Measurements from ENCODE around the gene ELMO1.
A peak's percentile ranks its signal among the peaks of the same experiment; 100 is the strongest.
"Not testable (repeated sequence)": the region's sequence is repeated elsewhere in the genome, so short reads cannot be mapped to it uniquely, and the experiment has no call there.

Gene ELMO1

DNA sequence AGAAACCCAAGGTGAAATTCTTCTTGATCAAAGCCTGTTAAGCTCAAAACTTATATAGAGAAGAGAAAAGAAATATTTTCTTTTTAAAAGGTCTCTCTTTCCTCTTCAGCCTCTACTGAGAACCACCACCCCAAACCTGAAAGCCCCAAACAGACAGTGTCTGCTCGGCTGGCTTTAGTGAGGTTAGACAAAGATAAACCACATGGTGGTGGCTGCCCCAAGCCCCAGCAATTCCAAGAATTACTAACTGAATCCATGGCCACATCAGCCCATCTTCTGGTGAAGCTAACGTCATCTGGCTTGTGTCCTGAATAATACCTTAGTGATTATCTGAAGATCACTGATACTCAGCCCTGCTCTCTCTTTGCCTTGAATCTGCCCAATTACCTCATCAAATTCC, 275.0 kb downstream of the ELMO1 start:
- DNase-seq: no peak

- no peak for DNase-seq
Observed at GRCh38 chr7:37162106-37162505, 286.6 kb downstream of the ELMO1 start.

DNA sequence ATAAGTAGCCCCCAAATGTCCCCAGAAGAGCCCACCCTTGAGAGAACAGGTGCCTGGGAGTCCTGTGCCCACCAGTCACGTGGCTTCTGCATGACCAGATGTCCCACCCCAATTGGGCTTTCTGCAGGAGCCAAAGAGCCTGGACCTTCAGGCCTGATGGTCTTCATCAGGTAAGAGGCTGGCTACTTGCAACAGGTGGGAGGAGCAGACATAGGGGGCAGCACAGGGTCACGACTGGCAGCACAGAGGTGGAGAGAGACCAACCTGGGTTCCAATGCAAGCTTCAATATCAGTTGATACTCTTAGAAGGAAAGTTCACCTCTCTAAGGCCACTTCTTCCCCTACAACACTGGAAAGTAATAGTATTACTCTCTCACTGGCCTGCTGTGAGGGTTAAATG, 288.0 kb downstream of the ELMO1 start:
- DNase-seq: no peak

- DNase-seq: no peak
Observed at GRCh38 chr7:37153376-37153775, 295.3 kb downstream of the ELMO1 start.

- no peak for DNase-seq
Observed at GRCh38 chr7:37151741-37152413, 296.8 kb downstream of the ELMO1 start.

- DNase-seq: no peak
Observed at GRCh38 chr7:37150856-37151255, 297.8 kb downstream of the ELMO1 start.

DNA sequence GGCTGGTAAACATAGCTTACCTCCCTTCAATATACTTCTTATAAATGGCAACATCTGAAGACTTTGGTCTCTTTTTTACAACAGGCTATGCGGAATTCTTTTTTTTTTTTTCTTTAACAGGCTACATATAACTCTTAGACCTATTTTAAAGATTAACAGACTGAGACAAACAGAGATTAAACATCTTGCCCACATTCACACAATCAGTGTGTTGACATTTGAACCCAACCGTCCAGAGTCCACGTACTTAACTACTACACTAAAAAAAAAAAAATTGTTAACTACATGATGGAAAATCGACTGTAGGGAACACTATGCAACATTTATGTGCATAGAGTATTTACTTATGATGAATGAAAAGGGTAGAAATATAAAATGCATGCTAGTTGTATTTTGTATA, 298.5 kb downstream of the ELMO1 start:
- no peak for DNase-seq

GRCh38 chr7:37149773-37150124, 298.9 kb downstream of the ELMO1 start:
- no peak for DNase-seq

- no peak for DNase-seq
Observed at GRCh38 chr7:37149051-37149772, 299.5 kb downstream of the ELMO1 start.

- DNase-seq: no peak
Observed at GRCh38 chr7:37145682-37146081, 303.0 kb downstream of the ELMO1 start.

- DNase-seq: no peak
Observed at GRCh38 chr7:37144423-37144822, 304.2 kb downstream of the ELMO1 start.

- no peak for DNase-seq
Observed at GRCh38 chr7:37142958-37143357, 305.7 kb downstream of the ELMO1 start.

GRCh38 chr7:37141742-37142141, 306.9 kb downstream of the ELMO1 start:
- no peak for DNase-seq

- DNase-seq: not testable (repeated sequence)
Observed at GRCh38 chr7:37133902-37134301, 314.8 kb downstream of the ELMO1 start.

GRCh38 chr7:37131855-37132254, 316.8 kb downstream of the ELMO1 start:
- no peak for DNase-seq

DNA sequence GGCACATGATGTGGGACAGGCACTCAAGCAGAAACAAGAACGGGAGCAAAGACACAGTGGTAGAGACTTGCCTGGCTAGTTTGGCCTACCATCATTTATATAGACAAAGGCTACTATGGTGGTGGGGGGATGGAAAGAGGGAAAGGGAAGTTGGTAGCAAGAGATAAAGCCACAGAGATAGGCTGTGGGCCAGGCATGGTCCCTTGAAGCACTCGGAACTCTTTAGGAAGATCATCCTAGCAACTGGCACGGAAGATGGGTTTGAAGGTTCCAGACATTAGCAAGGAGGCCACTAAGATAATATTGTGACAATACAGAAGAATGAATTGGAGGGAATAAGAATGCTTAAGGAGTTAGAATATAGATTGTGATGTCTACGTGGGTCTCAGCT, 319.6 kb downstream of the ELMO1 start:
- no peak for DNase-seq

DNA sequence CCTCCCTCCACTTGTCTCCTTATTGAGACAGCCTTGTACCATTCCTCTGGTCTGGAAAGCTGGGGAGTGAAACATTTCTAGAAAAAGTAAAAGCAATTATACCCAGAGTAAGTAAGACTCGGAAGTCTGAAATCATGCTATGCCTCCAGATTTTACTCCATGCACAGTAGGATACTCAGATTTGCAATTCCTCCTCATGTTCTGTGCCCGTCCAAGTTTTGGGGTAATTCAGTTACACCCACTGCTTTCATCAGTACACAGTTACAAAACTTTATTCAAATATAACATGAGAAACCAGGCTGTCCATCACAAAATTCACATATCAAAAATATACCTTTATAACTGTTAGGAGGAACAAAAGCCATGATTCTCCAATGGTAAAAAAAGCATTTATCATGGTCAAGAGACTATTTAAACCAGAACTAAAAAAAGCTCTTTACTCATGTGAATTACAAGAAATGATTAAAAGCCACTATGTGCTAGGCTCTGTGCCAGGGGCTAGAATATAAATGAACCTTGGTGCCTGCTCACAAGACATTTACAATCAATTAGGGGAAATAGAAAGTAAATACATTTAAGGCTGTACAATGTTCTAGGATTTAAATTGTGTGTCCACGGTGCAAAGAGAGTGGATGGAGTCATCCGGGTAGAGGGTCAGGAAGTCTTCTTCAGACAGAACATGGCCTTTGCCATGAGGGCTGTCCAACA, 320.2 kb downstream of the ELMO1 start:
- no peak for DNase-seq

DNA sequence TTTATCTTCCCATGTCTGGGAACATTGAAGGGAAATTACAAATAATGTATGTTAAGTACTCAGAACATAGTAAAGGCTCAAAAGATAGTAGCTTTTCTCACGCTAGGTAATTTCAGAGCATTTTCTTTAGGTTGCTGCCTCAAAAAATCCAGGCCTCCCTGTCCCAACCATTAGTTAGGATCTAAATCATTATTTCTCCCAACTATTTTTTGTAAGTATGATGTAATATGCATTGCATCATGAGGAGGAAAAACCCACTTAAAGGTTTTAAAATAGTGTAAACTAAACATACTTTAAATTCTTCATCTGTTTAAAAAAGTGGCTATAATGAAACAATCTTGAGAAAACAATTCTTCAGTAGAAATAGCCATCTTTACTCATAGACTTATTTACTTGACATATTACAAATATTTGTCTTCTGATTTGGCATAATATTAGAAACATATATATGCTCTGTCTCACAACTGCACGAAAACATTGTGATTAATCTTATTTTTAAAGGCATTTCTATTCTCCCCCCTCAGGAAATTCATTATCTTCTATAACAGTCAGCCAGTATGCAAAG, 329.3 kb downstream of the ELMO1 start:
- no peak for DNase-seq

GRCh38 chr7:37118004-37118403, 330.7 kb downstream of the ELMO1 start:
- DNase-seq: no peak

DNA sequence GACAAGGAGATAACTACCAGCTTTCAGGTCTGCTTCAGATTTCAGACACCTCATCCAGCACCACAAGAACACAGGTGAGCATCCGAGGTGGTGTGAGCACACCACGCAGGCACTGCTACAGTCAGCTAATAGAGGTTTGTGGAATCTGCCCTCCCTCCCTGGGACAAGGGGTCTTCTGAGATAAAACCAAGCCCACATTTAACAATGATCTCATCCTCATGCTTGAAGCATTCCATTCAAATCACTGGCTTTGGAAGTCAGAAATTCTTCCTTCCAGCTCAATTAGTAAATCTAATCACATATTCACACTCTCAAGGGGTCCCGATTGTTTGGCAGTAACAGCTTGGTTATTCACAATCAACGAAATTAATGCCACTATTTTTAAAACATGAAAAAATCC, 331.4 kb downstream of the ELMO1 start:
- no peak for DNase-seq

DNA sequence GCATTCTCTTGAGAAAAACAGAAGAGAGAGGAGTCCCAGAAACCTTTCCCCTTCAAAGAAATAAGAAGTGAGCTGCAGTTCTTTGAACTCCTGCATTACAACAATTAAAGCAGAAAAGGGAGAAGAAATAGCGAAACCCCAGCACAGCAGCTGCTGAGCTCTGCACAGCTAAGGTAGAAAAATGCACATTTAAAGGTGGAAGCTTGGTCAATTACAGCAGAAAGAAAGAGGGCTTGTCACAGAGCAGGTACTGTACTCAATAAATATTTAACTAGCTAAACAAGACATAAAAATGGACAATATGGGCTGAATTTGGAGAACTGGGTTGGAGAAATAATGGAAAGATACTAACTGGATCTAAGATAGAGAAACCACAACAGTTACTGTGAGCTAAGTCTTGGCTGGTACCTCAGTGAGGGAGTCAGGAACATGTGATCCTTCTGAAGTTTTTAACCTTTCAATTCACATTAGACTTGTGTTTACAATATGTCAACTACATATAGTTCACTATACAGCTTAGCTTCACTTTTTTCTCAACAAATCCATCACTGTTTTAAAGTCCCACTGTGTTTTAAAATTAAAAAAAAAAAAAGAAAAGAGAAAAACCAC, 332.5 kb downstream of the ELMO1 start:
- DNase-seq: no peak

GRCh38 chr7:37113661-37114355, 334.9 kb downstream of the ELMO1 start:
- DNase-seq: peak in 1 of 2 experiments; percentile 41

DNA sequence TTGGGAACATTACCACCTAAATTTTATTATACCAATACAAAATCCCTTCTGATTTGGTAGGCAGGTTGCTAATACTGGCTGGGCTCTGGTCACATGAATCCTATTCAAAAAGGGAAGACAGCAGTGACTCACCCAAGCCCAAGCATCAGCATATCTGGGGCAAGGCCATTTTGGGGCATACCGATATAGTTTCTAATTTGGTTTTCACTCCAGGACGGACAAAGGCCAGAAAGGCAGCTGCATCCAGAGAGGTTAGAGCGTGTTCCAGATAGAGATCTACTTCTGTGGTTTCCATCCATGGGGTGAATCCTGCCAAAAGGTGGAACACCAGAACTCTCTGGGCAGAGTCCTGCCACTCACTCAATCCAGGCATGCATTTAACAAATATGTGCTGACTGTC, 335.8 kb downstream of the ELMO1 start:
- no peak for DNase-seq
